Measurements from ENCODE around the gene SERINC2. TPM values are rescaled to one million over a fixed set of nuclear protein-coding genes. Genes with fewer than 3 reads are reported as not detected.

SERINC2 gene
- total and polyA plus RNA-seq, 10 of the 15 experiments (the other 5 are each of a cell fraction or from before 2014, with no cell fraction given) = 0.02 to 9.4 (median 0.50) TPM

GRCh38 chr1:31398246-31398645 is 14.8 kb upstream of the SERINC2 start (continued):
- no peak for TF ChIP-seq PBX3 (IDR thresholded peaks at IDR 0.05; ENCODE audit: insufficient replicate concordance, low read depth, low read length)
- TF ChIP-seq SUPT20H (IDR thresholded peaks at IDR 0.05; ENCODE audit: borderline replicate concordance, control insufficient read depth, low read depth, low read length) = no peak
- TF ChIP-seq E4F1 (IDR thresholded peaks at IDR 0.05; ENCODE audit: borderline replicate concordance, partially characterized antibody) = no peak
- TF ChIP-seq TARDBP (IDR thresholded peaks at IDR 0.05; ENCODE audit: borderline replicate concordance) = no peak
- TF ChIP-seq, protein P1, sequence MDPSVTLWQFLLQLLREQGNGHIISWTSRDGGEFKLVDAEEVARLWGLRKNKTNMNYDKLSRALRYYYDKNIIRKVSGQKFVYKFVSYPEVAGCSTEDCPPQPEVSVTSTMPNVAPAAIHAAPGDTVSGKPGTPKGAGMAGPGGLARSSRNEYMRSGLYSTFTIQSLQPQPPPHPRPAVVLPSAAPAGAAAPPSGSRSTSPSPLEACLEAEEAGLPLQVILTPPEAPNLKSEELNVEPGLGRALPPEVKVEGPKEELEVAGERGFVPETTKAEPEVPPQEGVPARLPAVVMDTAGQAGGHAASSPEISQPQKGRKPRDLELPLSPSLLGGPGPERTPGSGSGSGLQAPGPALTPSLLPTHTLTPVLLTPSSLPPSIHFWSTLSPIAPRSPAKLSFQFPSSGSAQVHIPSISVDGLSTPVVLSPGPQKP (IDR thresholded peaks at IDR 0.05; ENCODE audit: low read depth, low read length) = no peak
- no peak for TF ChIP-seq NFYA (IDR thresholded peaks at IDR 0.05; ENCODE audit: borderline replicate concordance, low read depth, low read length)
- TF ChIP-seq ATF3 (IDR thresholded peaks at IDR 0.05; ENCODE audit: borderline replicate concordance, extremely low read depth, low read depth, low read length) = no peak
- no peak for TF ChIP-seq MLLT1 (IDR thresholded peaks at IDR 0.05)
